Keratinocyte (primary cell): ENCODE results near the gene TMEM147. TPM values are rescaled to one million over a fixed set of nuclear protein-coding genes. Genes with fewer than 3 reads are reported as not detected.

Experiments used
- DNase-seq: peaks from one replicate; pipeline ENCODE4 v3.0.0-alpha.2; 2011; ENCODE audit warnings: low read depth, missing footprints, low spot score
- FAIRE-seq: peaks from 2 replicates; lab custom pipeline; 2011; peaks lifted over from hg19 to GRCh38; lab: Jason Lieb, UNC
- H2AFZ ChIP-seq: 2 replicates; pipeline ENCODE4 v1.6.0; 2012; ENCODE audit warnings: low read length, control low read depth, inconsistent platforms; ENCODE audit not compliant: control insufficient read depth
- H3K27ac ChIP-seq: 2 replicates; pipeline ENCODE4 v1.5.1; 2011; ENCODE audit warnings: low read length; ENCODE audit not compliant: control insufficient read depth, insufficient read depth
- H3K27me3 ChIP-seq: 3 replicates; pipeline ENCODE4 v1.6.0; 2011; ENCODE audit warnings: low read length; ENCODE audit not compliant: control insufficient read depth, insufficient read depth; ENCODE audit errors: extremely low read depth
- H3K36me3 ChIP-seq, 2 experiments: 2 replicates in 1 of 2; 3 replicates in 1 of 2; pipeline ENCODE4 v1.5.1; 2011; ENCODE audit warnings: low read length in 2 of 2, mild to moderate bottlenecking in 1 of 2; ENCODE audit not compliant: control insufficient read depth in 2 of 2, insufficient read depth in 2 of 2; ENCODE audit errors: extremely low read depth in 1 of 2
- H3K4me1 ChIP-seq: 3 replicates; pipeline ENCODE4 v1.5.1; 2011; ENCODE audit warnings: low read length; ENCODE audit not compliant: control insufficient read depth, insufficient read depth; ENCODE audit errors: extremely low read depth
- H3K4me2 ChIP-seq: 3 replicates; pipeline ENCODE4 v1.6.0; 2011; ENCODE audit warnings: low read depth, low read length; ENCODE audit not compliant: control insufficient read depth, insufficient read depth; ENCODE audit errors: extremely low read depth
- H3K4me3 ChIP-seq, 3 experiments: fragments of 200-600 bp in 1 of 3; sonication (generic) in 1 of 3; 2 replicates in 2 of 3; 3 replicates in 1 of 3; pipeline ENCODE4 v1.5.1; 2011 to 2016; ENCODE audit warnings: low read length in 3 of 3, mild to moderate bottlenecking in 3 of 3, control low read depth in 2 of 3, inconsistent platforms in 1 of 3, low read depth in 1 of 3, mixed read lengths in 1 of 3, mixed run types in 1 of 3, moderate library complexity in 1 of 3; ENCODE audit not compliant: control insufficient read depth in 2 of 3, insufficient read depth in 2 of 3; ENCODE audit errors: extremely low read depth in 1 of 3
- H3K79me2 ChIP-seq: 2 replicates; pipeline ENCODE4 v1.6.0; 2012; ENCODE audit warnings: low read length; ENCODE audit not compliant: control insufficient read depth, insufficient read depth
- H3K9ac ChIP-seq: 3 replicates; pipeline ENCODE4 v1.6.0; 2011; ENCODE audit warnings: low read length; ENCODE audit not compliant: control insufficient read depth, insufficient read depth; ENCODE audit errors: extremely low read depth
- H3K9me1 ChIP-seq: 3 replicates; pipeline ENCODE4 v1.6.0; 2011; ENCODE audit warnings: low read length; ENCODE audit not compliant: control insufficient read depth, insufficient read depth; ENCODE audit errors: extremely low read depth
- H3K9me3 ChIP-seq: 2 replicates; pipeline ENCODE4 v1.5.1; 2012; ENCODE audit warnings: low read depth, low read length; ENCODE audit not compliant: control insufficient read depth
- H4K20me1 ChIP-seq: 3 replicates; pipeline ENCODE4 v1.6.0; 2011; ENCODE audit warnings: low read length; ENCODE audit not compliant: control insufficient read depth, insufficient read depth; ENCODE audit errors: extremely low read depth
- CTCF ChIP-seq, 3 experiments: IDR thresholded peaks in 1 of 3; conservative IDR thresholded peaks in 1 of 3; optimal IDR thresholded peaks in 1 of 3; 2 replicates in 2 of 3; 3 replicates in 1 of 3; pipeline versions ENCODE3 to v1.5.1; 2011; ENCODE audit warnings: low read length in 3 of 3, mild to moderate bottlenecking in 3 of 3, moderate library complexity in 2 of 3, control low read depth in 1 of 3, inconsistent platforms in 1 of 3; ENCODE audit not compliant: insufficient read depth in 2 of 3; ENCODE audit errors: extremely low read depth in 1 of 3
- EZH2 ChIP-seq: IDR thresholded peaks from one replicate; pipeline ENCODE4 v1.6.1; 2012; ENCODE audit warnings: inconsistent platforms, mild to moderate bottlenecking, low read length, moderate library complexity
- dilution Hi-C: fragments of 300-500 bp; cut with MboI; formaldehyde crosslinking; loops from one replicate; pipeline ENCODE4 v1.7.0; 2020; ENCODE audit warnings: low sequenced_read_pairs; ENCODE audit not compliant: extremely low pct_ligation_motif_present
- polyA plus RNA-seq, 5 experiments: library from polyadenylated mRNA; depleted of rRNA in 3 of 5; stranded (reverse) in 3 of 5; stranded (forward) in 1 of 5; unstranded in 1 of 5; fragments of >200 nt; gene quantifications; 1 replicate in 1 of 5; 2 replicates in 3 of 5; 3 replicates in 1 of 5; pipeline versions ENCODE4 v1.2.1 to v1.2.3, GENCODE V29; 2011 to 2012; ENCODE audit warnings: missing spikeins in 2 of 5, low read depth in 1 of 5, low replicate concordance in 1 of 5

The TMEM147 gene
- polyA plus RNA-seq, 1 donor (not counting 4 experiments of a cell fraction or from before 2014, with no cell fraction given) = 134 TPM

DNA sequence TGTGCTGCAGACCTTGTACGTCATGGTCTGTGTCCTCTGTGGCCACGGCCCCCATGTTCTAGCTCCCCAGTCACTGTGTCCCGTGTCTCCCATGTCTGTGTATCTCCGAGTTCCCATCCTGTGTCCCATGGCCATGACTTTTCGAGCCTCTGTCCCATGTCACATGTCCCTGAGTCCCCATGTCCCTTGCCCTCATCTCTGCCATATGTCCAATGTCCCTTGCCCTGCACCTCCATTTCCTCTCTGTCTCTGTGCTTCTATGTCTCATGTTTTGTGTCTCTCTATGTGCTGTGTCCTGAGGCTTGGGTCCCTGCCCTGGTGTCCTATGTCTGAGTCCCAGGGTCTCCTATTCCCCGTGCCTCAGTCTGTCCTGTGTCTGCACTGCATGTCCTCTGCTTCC, 16.0 kb downstream of the TMEM147 start:
- H3K9me3 ChIP-seq = no peaks in the 10 kb centered on the region
- dilution Hi-C loops = no loop called here
- TF ChIP-seq EZH2 = no peak
- TF ChIP-seq CTCF (optimal IDR thresholded peaks at IDR 0.05 in 1 of 3, IDR thresholded peaks at IDR 0.05 in 1 of 3, conservative IDR thresholded peaks at IDR 0.05 in 1 of 3; ENCODE audit: extremely low read depth in 1 of 3, insufficient read depth in 2 of 3, low read length in 3 of 3) = no peak
- H3K79me2 ChIP-seq = no peaks in the 10 kb centered on the region
- peaks cover 23% of the 10 kb centered on the region for H3K27me3 ChIP-seq
- DNase-seq = no peak
- H3K4me2 ChIP-seq = no peak overlapping the region
- H3K9ac ChIP-seq = no peak overlapping the region
- no peak overlapping the region for H3K27ac ChIP-seq
- H4K20me1 ChIP-seq = no peaks in the 10 kb centered on the region
- H2AFZ ChIP-seq = no peak overlapping the region
- H3K9me1 ChIP-seq = no peaks in the 10 kb centered on the region
- H3K4me3 ChIP-seq = no peak overlapping the region
- FAIRE-seq = no peak
- no peaks in the 10 kb centered on the region for H3K4me1 ChIP-seq
- H3K36me3 ChIP-seq = no peaks in the 10 kb centered on the region

DNA sequence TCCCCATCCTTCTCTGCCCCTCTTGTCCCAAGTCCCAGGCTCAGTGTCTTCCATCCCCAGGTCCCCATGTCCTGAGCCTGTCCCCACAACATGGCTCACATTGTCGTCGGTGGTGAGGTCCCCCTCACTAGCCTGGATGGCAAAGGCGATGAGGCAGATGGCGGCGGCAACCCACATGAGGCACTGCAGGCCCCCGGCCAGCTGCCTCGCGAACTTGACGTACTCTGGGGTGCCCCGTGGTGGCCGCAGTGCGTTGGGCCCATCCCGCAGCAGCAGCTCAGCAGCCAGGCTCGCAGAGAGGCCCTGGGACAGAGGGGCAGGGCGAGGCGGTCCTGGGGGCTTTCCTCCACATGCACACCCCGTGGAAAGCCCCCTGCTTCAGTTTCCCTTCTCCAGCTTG, 16.9 kb downstream of the TMEM147 start:
- Histone ChIP-seq H3K9me3 (no peaks in the 10 kb centered on the region), H3K4me2 (no peak overlapping the region), H3K36me3 (no peaks in the 10 kb centered on the region), H3K4me3 (no peak overlapping the region), H4K20me1 (no peaks in the 10 kb centered on the region), H3K9me1 (no peaks in the 10 kb centered on the region), H3K79me2 (no peaks in the 10 kb centered on the region), H2AFZ (no peak overlapping the region), H3K27me3 (peaks cover 23% of the 10 kb centered on the region), H3K4me1 (no peaks in the 10 kb centered on the region), H3K9ac (no peak overlapping the region), H3K27ac (no peak overlapping the region)
- no peak for TF ChIP-seq CTCF (optimal IDR thresholded peaks at IDR 0.05 in 1 of 3, IDR thresholded peaks at IDR 0.05 in 1 of 3, conservative IDR thresholded peaks at IDR 0.05 in 1 of 3; ENCODE audit: extremely low read depth in 1 of 3, insufficient read depth in 2 of 3, low read length in 3 of 3)
- TF ChIP-seq EZH2 = no peak
- no peak for FAIRE-seq
- no peak for DNase-seq
- dilution Hi-C loops = no loop called here
